Heart right ventricle (tissue), 16 donors: Measurements from ENCODE around the gene AFP. TPM values are rescaled to one million over a fixed set of nuclear protein-coding genes. Genes with fewer than 3 reads are reported as not detected.

Experiments used
- ATAC-seq, 8 donors: fragments of 200-7000 bp; cut with Tn5 transposase; one replicate each; pipeline ENCODE4 v1.9.1; 2020; ENCODE audit warnings: mild to moderate bottlenecking in 8 of 8, moderate library complexity in 8 of 8, moderate number of reproducible peaks in 1 of 8
- DNase-seq, 2 donors: peaks; one replicate each; pipeline ENCODE4 v3.0.0-alpha.2; 2020
- H3K27ac ChIP-seq, 10 donors: fragments of 200-600 bp; sonication (generic) in 2 of 10; one replicate each; pipeline versions ENCODE4 v1.5.0 to v1.8.0; 2020 to 2022; ENCODE audit warnings: mild to moderate bottlenecking in 3 of 10
- H3K27me3 ChIP-seq, 7 donors: fragments of 200-600 bp; one replicate each; pipeline ENCODE4 v1.8.0; 2021 to 2022; ENCODE audit warnings: mild to moderate bottlenecking in 2 of 7
- H3K36me3 ChIP-seq, 9 donors: fragments of 200-600 bp; sonication (generic) in 1 of 9; one replicate each; pipeline versions ENCODE4 v1.5.0 to v1.8.0; 2020 to 2022; ENCODE audit warnings: mild to moderate bottlenecking in 2 of 9
- H3K4me1 ChIP-seq, 9 donors: fragments of 200-600 bp; sonication (generic) in 1 of 9; one replicate each; pipeline versions ENCODE4 v1.5.0 to v1.8.0; 2020 to 2022; ENCODE audit warnings: mild to moderate bottlenecking in 4 of 9
- H3K4me3 ChIP-seq, 10 donors: fragments of 200-600 bp; sonication (generic) in 2 of 10; one replicate each; pipeline versions ENCODE4 v1.5.0 to v1.8.0; 2020 to 2022; ENCODE audit warnings: mild to moderate bottlenecking in 7 of 10, moderate library complexity in 2 of 10
- H3K9me3 ChIP-seq, 11 donors: fragments of 200-600 bp in 10 of 11; sonication (generic) in 2 of 11; one replicate each; pipeline versions ENCODE4 v1.5.0 to v1.8.0; 2013 to 2022; ENCODE audit warnings: mild to moderate bottlenecking in 2 of 11, control low read depth in 1 of 11, moderate library complexity in 1 of 11
- WGBS, 2 donors: extraction: QIAGEN DNeasy Blood & Tissue Kit; methylation state at CpG; one replicate each; pipeline ENCODE4 v1.1.7; 2013; ENCODE audit warnings: inconsistent platforms in 1 of 2; 5-methylcytosine and 5-hydroxymethylcytosine counted together
- intact Hi-C, 10 donors: fragments of 100-400 bp; cut with DNase I; formaldehyde crosslinking; loops; one replicate each; pipeline versions ENCODE4 v1.11.1 to v1.14.2; 2022
- polyA plus RNA-seq, 2 donors: library from polyadenylated mRNA; stranded (reverse); fragments of 200-250 nt; gene quantifications; one replicate each; pipeline ENCODE4 v1.2.3, GENCODE V29; 2013
- total RNA-seq, 10 donors: library from RNA; stranded (reverse); fragmentation: NEBNext Ultra II Directional in 3 of 10; extraction: Animal tissue kit (Norgen Biotek cat#: 25700) in 3 of 10; gene quantifications; one replicate each; pipeline versions ENCODE4 v1.2.1 to v1.2.4, GENCODE V29; 2021 to 2023
- TF ChIP-seq, protein P1 (sequence below), 9 donors: fragments of 200-600 bp; sonication (generic) in 2 of 9; IDR thresholded peaks; one replicate each; pipeline versions ENCODE4 v1.5.0 to v1.8.0; 2021 to 2022; ENCODE audit warnings: antibody characterized with exemption in 9 of 9, mild to moderate bottlenecking in 5 of 9, moderate library complexity in 1 of 9
- donor health status: Arrhythmogenic right ventricular cardiomyopathy.
- donor health status: ischemic (EF 13 %, LVEDD 7.1; RV severe dilation, severe dysfunction).
- donor health status: healthy with polysubstance abuse.
- donor health status: DM: no; HTN: yes; CAD: no.
- donor health status: DM: no; HTN: no; CAD: no.
- donor health status: ischemic (EF 25% LVEDD 6.9; RV normal size, moderate dysfunction).
- donor health status: ischemic (EF 25% LVEDD 5.7; RV mildly dilated, moderate dysfunction).
- donor health status: healthy.
- donor health status: DM: yes; HTN: yes; CAD: no.
- donor health status: Ischemic cardiomyopathy.
- donor health status: ischemic (EF 35%, LVEDD 5.7; RV mildly dilated, moderate dysfunction).
- donor health status: nonischemic (EF 11% LVEDD 7.7; RV severe dilation, severe dysfunction).
- donor health status: DM: yes; HTN: yes; CAD: no.
- donor health status: PGD.
- donor health status: ischemic (EF 29% LVEDD 5.4; RV normal size, mild dysfunction).
- donor health status: nonischemic (EF 23%, LVEDD 6.1; RV moderate dilation, normal function).

AFP gene
- total and polyA plus RNA-seq, 12 donors = not detected

DNA sequence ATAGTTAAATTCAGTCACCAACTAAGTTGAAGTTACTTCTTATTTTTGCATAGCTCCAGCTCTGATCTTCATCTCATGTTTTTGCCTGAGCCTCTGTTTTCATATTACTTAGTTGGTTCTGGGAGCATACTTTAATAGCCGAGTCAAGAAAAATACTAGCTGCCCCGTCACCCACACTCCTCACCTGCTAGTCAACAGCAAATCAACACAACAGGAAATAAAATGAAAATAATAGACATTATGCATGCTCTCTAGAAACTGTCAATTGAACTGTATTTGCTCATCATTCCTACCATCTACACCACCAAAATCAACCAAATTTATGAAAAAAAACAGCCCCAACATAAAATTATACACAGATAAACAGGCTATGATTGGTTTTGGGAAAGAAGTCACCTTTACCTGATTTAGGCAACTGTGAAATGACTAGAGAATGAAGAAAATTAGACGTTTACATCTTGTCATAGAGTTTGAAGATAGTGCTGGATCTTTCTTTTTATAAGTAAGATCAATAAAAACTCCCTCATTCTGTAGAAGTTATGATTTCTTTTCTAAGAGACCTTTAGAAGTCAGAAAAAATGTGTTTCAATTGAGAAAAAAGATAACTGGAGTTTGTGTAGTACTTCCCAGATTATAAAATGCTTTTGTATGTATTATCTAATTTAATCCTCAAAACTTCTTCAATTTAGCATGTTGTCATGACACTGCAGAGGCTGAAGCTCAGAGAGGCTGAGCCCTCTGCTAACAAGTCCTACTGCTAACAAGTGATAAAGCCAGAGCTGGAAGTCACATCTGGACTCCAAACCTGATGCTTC is 24.9 kb upstream of the AFP start:
- H3K9me3 ChIP-seq = no peaks in the 10 kb centered on the region
- ATAC-seq (no peak), DNase-seq (no peak)
- no peak overlapping the region for H3K27ac ChIP-seq
- WGBS, 2 donors = 75 to 76% methylated on average over 3 of the region's 3 CpGs
- no peaks in the 10 kb centered on the region for H3K36me3 ChIP-seq
- no peak overlapping the region for H3K4me3 ChIP-seq
- H3K4me1 ChIP-seq = no peaks in the 10 kb centered on the region
- TF ChIP-seq, protein P1, sequence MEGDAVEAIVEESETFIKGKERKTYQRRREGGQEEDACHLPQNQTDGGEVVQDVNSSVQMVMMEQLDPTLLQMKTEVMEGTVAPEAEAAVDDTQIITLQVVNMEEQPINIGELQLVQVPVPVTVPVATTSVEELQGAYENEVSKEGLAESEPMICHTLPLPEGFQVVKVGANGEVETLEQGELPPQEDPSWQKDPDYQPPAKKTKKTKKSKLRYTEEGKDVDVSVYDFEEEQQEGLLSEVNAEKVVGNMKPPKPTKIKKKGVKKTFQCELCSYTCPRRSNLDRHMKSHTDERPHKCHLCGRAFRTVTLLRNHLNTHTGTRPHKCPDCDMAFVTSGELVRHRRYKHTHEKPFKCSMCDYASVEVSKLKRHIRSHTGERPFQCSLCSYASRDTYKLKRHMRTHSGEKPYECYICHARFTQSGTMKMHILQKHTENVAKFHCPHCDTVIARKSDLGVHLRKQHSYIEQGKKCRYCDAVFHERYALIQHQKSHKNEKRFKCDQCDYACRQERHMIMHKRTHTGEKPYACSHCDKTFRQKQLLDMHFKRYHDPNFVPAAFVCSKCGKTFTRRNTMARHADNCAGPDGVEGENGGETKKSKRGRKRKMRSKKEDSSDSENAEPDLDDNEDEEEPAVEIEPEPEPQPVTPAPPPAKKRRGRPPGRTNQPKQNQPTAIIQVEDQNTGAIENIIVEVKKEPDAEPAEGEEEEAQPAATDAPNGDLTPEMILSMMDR (IDR thresholded peaks at IDR 0.05) = no peak
- H3K27me3 ChIP-seq = peaks cover 0 to 5% (median 0%) of the 10 kb centered on the region in 7 donors
- intact Hi-C loops = no loop called here

DNA sequence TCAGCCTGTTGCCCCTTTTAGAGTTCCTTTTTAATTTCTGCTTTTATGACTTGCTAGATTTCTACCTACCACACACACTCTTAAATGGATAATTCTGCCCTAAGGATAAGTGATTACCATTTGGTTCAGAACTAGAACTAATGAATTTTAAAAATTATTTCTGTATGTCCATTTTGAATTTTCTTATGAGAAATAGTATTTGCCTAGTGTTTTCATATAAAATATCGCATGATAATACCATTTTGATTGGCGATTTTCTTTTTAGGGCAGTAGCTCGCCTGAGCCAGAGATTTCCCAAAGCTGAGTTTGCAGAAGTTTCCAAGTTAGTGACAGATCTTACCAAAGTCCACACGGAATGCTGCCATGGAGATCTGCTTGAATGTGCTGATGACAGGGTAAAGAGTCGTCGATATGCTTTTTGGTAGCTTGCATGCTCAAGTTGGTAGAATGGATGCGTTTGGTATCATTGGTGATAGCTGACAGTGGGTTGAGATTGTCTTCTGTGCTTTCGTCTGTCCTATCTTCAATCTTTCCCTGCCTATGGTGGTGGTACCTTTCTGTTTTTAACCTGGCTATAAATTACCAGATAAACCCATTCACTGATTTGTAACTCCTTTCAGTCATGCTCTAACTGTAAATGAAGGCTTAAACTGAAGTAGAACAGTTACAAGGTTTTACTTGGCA is 24.1 kb upstream of the AFP start:
- H3K9me3 ChIP-seq = no peaks in the 10 kb centered on the region
- H3K4me1 ChIP-seq = no peaks in the 10 kb centered on the region
- TF ChIP-seq, protein P1 (IDR thresholded peaks at IDR 0.05) = no peak
- no peak for DNase-seq
- H3K36me3 ChIP-seq = no peaks in the 10 kb centered on the region
- H3K4me3 ChIP-seq = no peak overlapping the region
- WGBS, 2 donors = 68 to 77% methylated on average over 8 of the region's 8 CpGs
- no peak overlapping the region for H3K27ac ChIP-seq
- ATAC-seq = no peak
- intact Hi-C loops = no loop called here
- peaks cover 0 to 5% (median 0%) of the 10 kb centered on the region in 7 donors for H3K27me3 ChIP-seq

DNA sequence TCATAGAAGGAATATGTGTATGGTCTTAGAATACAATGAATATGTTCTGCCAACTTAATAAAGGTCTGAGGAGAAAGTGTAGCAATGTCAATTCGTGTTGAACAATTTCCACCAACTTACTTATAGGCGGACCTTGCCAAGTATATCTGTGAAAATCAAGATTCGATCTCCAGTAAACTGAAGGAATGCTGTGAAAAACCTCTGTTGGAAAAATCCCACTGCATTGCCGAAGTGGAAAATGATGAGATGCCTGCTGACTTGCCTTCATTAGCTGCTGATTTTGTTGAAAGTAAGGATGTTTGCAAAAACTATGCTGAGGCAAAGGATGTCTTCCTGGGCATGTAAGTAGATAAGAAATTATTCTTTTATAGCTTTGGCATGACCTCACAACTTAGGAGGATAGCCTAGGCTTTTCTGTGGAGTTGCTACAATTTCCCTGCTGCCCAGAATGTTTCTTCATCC is 22.7 kb upstream of the AFP start:
- intact Hi-C loops = no loop called here
- no peak overlapping the region for H3K27ac ChIP-seq
- TF ChIP-seq, protein P1 (IDR thresholded peaks at IDR 0.05) = no peak

GRCh38 chr4:73414936-73415271 is 21.1 kb upstream of the AFP start:
- intact Hi-C loops = no loop called here
- WGBS, 2 donors = 72 to 73% methylated on average over 2 of the region's 2 CpGs
- Histone ChIP-seq H3K9me3 (no peaks in the 10 kb centered on the region), H3K4me1 (no peaks in the 10 kb centered on the region), H3K27ac (no peak overlapping the region), H3K36me3 (no peaks in the 10 kb centered on the region), H3K27me3 (peaks cover 0 to 5% (median 0%) of the 10 kb centered on the region in 7 donors), H3K4me3 (no peak overlapping the region)
- TF ChIP-seq, protein P1 (IDR thresholded peaks at IDR 0.05) = no peak
- DNase-seq = no peak
- ATAC-seq = no peak

More for the DNA sequence above, 22.7 kb upstream of the AFP start:
- no peak for DNase-seq
- no peaks in the 10 kb centered on the region for H3K9me3 ChIP-seq
- no peak overlapping the region for H3K4me3 ChIP-seq
- 79 to 82% methylated on average over 4 of the region's 4 CpGs for WGBS, 2 donors
- no peaks in the 10 kb centered on the region for H3K4me1 ChIP-seq
- peaks cover 0 to 5% (median 0%) of the 10 kb centered on the region in 7 donors for H3K27me3 ChIP-seq
- no peak for ATAC-seq
- H3K36me3 ChIP-seq = no peaks in the 10 kb centered on the region
